HG02970 (cell line): ENCODE measurements around the gene SNAP91.
"Not testable (repeated sequence)": the region's sequence is repeated elsewhere in the genome, so short reads cannot be mapped to it uniquely, and the experiment has no call there.

Experiments used
- ATAC-seq: cut with Tn5 transposase; IDR thresholded peaks from one replicate; pipeline ENCODE4 v1.9.1; 2021; ENCODE audit warnings: mild to moderate bottlenecking, moderate library complexity, moderate number of reproducible peaks; ENCODE audit not compliant: unreplicated experiment, low FRiP score

Gene SNAP91

GRCh38 chr6:83708970-83709747, at the start of gene SNAP91:
Gene SNAP91 (minus strand): TSS chr6:83709101. CDS start chr6:83707927, 1,174 bp downstream.
- no peak for ATAC-seq

- ATAC-seq: no peak
These were observed 49.6 kb upstream of the SNAP91 start for GRCh38 chr6:83758533-83758932.

GRCh38 chr6:83757021-83757420, 48.1 kb upstream of the SNAP91 start:
- ATAC-seq: no peak

DNA sequence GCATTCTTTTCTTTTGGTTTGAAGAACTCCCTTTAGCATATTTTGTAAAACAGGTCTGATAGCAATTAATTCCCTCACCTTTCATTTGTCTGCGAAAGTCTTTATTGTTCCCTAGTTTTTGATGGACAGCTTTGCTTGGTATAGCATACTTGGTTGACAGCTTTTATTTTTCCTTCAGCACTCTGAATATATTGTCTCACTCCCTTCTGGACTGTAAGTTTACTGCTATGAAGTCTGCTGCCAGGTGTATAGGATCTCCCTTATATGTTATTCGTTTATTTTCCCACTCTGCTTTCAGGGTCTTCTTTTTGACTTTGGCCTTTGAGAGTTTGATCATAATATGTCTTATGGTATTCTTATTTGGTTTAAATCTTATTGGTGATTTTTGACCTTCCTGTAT, 47.7 kb upstream of the SNAP91 start:
- ATAC-seq: no peak

- not testable (repeated sequence) for ATAC-seq
These were observed 43.5 kb upstream of the SNAP91 start for GRCh38 chr6:83752375-83752774.

DNA sequence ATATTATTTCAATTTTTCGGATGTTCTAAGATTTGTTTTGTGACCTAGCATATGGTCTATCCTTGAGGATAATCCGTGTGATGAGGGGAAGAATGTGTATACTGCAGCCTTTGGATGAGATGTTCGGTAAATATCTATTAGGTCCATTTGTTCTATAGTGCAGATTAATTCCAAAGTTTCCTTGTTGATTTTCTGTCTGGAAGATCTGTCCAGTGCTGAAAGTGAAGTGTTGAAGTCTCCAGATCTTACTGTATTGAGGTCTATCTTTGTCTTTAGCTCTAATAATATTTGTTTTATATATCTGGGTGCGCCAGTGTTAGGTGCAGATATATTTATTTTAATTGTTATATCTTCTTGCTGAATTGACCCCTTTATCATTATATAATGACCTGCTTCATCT, 32.2 kb upstream of the SNAP91 start:
- no peak for ATAC-seq

DNA sequence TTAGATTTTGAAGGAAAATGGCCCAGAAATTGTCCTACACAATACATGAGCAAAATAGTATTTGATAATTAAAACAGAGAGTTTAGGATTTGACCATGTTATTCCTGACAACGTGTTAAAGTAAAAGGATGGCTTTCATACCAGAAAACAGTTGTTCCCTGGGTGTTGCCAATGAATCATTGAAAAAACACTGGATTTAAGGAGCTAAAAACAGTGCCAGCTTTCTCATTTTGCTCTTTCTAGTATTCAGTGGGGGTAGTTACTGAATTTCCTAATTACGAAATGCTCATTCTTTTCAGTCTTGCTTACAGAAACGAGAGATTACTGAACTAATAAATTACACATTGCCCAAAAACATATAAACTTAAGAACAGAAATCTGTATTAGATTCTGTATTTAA, 26.6 kb upstream of the SNAP91 start:
- ATAC-seq: no peak

DNA sequence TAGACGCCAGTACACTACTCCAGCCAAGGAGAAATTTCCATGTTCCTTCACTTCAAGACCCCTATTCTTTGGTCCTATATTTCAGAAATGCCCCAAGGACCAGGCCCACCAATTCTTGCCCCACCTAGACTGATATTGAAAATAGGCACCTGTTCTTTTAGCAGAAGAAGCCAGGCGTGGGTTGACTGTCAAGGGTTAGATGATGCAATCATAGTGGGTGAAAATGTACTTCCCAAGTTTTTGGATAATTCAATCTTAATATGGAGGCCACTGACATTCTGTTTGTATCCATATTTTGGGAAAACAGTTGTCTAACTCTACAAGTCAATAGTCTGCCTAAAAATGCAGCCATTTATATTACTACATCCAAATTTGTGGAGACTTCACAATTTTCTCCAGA, 21.0 kb upstream of the SNAP91 start:
- ATAC-seq: no peak

- no peak for ATAC-seq
These were observed 14.0 kb upstream of the SNAP91 start for GRCh38 chr6:83722876-83723275.

DNA sequence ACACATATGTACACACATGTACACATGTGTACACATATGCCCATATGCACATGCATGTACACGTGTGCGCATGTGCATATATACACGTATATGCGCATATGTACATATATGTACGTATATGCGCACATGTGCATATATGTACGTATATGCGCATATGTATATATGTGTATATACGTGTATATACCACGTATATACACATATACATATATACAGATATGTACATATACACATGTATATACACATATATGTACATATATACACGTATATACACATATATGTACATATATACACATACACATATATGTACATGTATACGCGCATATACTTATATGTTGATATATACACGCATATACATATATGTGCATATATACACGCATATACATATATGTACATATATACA, 8.9 kb upstream of the SNAP91 start:
- ATAC-seq: no peak

- no peak for ATAC-seq
These were observed 3.1 kb upstream of the SNAP91 start for GRCh38 chr6:83711958-83712357.

DNA sequence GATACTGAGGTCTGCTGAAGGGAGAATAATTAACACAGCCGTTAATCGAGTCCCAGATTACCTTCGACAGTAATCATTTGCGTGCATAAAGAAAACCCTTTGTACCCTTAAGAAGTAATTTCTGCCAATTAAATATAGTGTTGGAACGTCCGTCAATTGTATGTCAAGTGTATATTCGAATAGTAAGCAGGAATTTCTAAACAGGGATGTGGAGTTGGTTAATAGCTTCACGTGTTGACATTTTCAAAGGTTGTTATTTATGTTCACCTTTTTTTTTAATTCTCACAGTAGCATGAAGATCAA, 798 bp upstream of the SNAP91 start:
- no peak for ATAC-seq

DNA sequence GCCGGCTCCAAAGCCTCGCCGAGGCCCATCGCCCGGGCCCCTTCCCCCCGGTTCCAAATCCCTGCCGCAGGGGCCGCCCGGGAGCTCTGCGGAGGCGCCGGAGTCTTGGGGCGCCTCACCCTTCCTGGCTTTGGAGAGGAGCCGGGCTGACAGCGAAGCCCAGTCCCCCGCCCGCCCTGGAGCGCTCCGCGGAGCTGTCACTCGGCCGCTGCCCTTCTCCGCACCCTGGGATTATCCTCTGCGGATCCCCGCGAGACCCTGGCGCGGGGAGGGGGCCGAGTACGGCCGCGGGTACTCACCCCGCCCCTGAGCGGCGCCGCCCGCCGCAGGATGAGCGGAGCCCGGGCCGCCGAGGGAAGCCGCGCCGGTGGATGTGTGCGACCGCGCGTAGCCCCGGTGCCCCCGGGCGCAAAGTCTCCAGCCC, 343 bp downstream of the SNAP91 start:
- ATAC-seq: no peak

GRCh38 chr6:83707829-83708545, 914 bp downstream of the SNAP91 start:
- no peak for ATAC-seq

DNA sequence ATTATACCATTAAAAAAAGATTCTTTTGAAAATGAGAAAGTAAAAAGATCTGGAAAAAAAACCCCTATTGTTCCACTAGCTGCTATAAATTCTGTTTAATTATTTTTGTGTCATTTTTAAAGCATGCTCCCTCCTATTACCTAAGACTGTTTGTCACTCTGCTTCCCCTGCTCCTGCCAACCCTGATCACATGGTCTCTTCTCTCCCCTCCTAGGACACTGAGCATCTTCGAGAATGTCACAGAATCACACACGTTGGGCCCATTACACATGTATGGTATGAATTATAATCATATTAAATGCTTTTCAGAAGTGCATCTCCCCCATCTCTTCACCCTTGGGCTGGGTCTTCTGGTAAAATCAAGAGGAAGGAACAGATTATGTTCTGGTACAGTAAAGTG, 6.2 kb downstream of the SNAP91 start:
- ATAC-seq: no peak

DNA sequence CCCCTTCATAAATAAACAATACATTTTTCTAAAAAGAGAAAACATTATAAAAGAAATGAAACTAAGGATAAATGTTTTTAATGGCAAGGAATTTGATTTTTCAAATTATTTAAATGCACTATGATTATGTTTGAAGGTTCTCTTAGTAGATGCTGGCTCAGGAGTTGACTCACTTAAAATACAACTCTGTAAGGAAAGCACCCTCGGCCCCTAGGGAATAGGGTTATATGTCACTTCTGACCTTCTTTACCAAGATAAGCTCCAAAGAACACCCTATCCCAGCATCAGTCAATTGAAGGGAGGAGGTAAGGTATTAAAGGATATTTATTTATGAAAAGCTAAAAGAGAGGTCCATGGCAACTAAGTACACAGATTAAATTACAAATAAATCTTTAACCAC, 6.8 kb downstream of the SNAP91 start:
- ATAC-seq: no peak

DNA sequence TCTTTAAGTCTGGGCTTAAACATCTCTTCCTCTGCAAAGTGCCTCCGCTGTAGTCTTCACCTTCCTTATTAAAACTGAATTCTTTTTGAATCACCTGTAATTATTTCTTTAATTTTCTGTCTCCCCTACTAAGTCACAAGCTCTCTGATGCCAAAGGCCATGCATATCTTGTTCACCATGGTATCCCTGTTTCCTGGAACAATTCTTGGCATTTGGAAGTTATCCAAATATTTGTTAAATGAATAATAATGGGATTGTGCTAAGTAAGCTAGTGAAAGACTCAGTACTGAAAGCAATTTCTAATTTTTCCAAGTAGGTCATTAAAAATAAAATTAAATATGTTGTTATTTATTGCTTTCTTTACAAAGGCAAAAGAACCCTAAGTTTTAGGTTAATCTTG, 12.2 kb downstream of the SNAP91 start:
- no peak for ATAC-seq

DNA sequence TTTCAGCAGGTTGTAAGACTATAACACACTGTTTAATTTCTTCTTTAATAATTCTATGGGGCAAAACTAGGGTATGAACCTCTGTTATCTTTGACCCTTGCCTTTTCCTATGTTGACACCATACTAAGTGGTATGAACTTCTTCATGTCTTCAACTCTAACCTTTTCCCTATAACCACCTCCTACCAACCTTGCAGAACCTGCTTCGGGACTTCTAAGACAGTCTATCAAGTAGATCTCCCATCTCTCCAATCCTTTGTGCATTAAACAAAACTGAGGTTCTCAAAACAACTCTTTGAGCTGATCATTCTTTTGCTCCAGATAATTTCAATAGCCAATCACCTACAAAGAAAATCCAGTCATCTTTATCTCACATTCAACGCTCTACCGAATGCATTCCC, 23.4 kb downstream of the SNAP91 start:
- ATAC-seq: no peak

- no peak for ATAC-seq
These were observed 31.1 kb downstream of the SNAP91 start for GRCh38 chr6:83677791-83678190.

GRCh38 chr6:83637953-83638352, 70.9 kb downstream of the SNAP91 start:
- no peak for ATAC-seq

DNA sequence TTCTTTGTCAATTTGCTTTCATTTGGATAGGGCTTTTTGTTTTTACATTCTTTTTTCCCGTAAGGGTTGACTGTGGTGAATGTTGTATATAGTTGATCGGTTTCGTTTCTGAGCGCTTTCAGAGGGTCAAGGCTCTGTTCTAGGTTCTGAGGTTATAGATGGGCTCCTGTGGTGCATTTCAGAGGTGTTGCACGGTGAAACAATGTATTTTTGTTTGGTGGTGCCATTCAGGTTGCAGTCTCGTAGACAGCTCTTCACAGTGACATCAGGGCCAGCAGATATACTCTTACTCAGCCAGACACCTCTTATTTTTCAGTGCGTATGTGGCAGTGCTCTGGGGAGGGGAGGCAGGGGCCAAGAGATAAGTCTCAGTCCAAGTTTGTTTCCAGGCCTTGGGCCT, 72.1 kb downstream of the SNAP91 start:
- no peak for ATAC-seq

GRCh38 chr6:83633609-83634008, 75.3 kb downstream of the SNAP91 start:
- ATAC-seq: no peak
